Neural progenitor cell (in vitro differentiated cells): Measurements from ENCODE around the gene HYAL2. TPM values are rescaled to one million over a fixed set of nuclear protein-coding genes. Genes with fewer than 3 reads are reported as not detected.
A peak's percentile ranks its signal among the peaks of the same experiment; 100 is the strongest.
"Not testable (repeated sequence)": the region's sequence is repeated elsewhere in the genome, so short reads cannot be mapped to it uniquely, and the experiment has no call there.

ENCODE experiments used
- DNase-seq: peaks from one replicate; pipeline ENCODE4 v3.0.0-alpha.2; 2016; ENCODE audit warnings: low spot score
- H2AFZ ChIP-seq: fragments of 200-600 bp; sonication (generic); replicated peaks from 2 replicates; pipeline ENCODE4 v1.6.1; 2016; ENCODE audit warnings: antibody characterized with exemption
- H3F3A ChIP-seq: fragments of 200-600 bp; sonication (generic); 2 replicates; pipeline ENCODE4 v1.6.1; 2016; ENCODE audit warnings: antibody characterized with exemption, low read depth
- H3K27ac ChIP-seq: fragments of 200-600 bp; sonication (generic); 2 replicates; pipeline ENCODE4 v1.5.1; 2016; ENCODE audit warnings: mild to moderate bottlenecking
- H3K27me3 ChIP-seq: fragments of 200-600 bp; sonication (generic); 2 replicates; pipeline ENCODE4 v1.6.1; 2016; ENCODE audit warnings: mild to moderate bottlenecking, moderate library complexity
- H3K36me3 ChIP-seq: fragments of 200-600 bp; sonication (generic); 2 replicates; pipeline ENCODE4 v1.5.1; 2016
- H3K4me1 ChIP-seq: fragments of 200-600 bp; sonication (generic); 2 replicates; pipeline ENCODE4 v1.6.1; 2016; ENCODE audit warnings: mixed run types
- H3K4me2 ChIP-seq: fragments of 200-600 bp; sonication (generic); 2 replicates; pipeline ENCODE4 v1.6.1; 2016
- H3K4me3 ChIP-seq: fragments of 200-600 bp; sonication (generic); 2 replicates; pipeline ENCODE4 v1.5.1; 2016
- H3K79me2 ChIP-seq: fragments of 200-600 bp; sonication (generic); 2 replicates; pipeline ENCODE4 v1.6.1; 2016; ENCODE audit warnings: low read depth
- H3K9ac ChIP-seq: fragments of 200-600 bp; sonication (generic); 2 replicates; pipeline ENCODE4 v1.6.1; 2016
- H3K9me3 ChIP-seq: fragments of 200-600 bp; sonication (generic); 2 replicates; pipeline ENCODE4 v1.5.1; 2016; ENCODE audit warnings: low read depth
- H4K20me1 ChIP-seq: fragments of 200-600 bp; sonication (generic); 2 replicates; pipeline ENCODE4 v1.6.1; 2016; ENCODE audit warnings: low read depth
- H3K27ac Mint-ChIP-seq: 3 replicates; pipeline ENCODE4 v1.8.0; 2021; ENCODE audit warnings: mixed read lengths
- H3K27me3 Mint-ChIP-seq: 2 replicates; pipeline ENCODE4 v1.8.0; 2022; ENCODE audit warnings: low read depth, mild to moderate bottlenecking, inconsistent platforms, moderate library complexity, mixed read lengths; ENCODE audit not compliant: insufficient read depth
- H3K36me3 Mint-ChIP-seq: 3 replicates; pipeline ENCODE4 v1.8.0; 2021; ENCODE audit warnings: mixed read lengths
- H3K4me1 Mint-ChIP-seq: 3 replicates; pipeline ENCODE4 v1.8.0; 2021; ENCODE audit warnings: mixed read lengths
- H3K4me3 Mint-ChIP-seq: 3 replicates; pipeline ENCODE4 v1.8.0; 2021; ENCODE audit warnings: mild to moderate bottlenecking, moderate library complexity, mixed read lengths
- H3K9me3 Mint-ChIP-seq: 3 replicates; pipeline ENCODE4 v1.8.0; 2020; ENCODE audit warnings: mixed read lengths
- EZH2 ChIP-seq: fragments of 200-600 bp; sonication (generic); IDR thresholded peaks from 2 replicates; pipeline ENCODE4 v1.6.1; 2017; ENCODE audit warnings: antibody characterized with exemption, mild to moderate bottlenecking, moderate library complexity
- EZH2phosphoT487 ChIP-seq: fragments of 200-600 bp; sonication (generic); IDR thresholded peaks from 2 replicates; pipeline ENCODE4 v1.6.1; 2017; ENCODE audit warnings: antibody characterized with exemption
- total RNA-seq: library from RNA; depleted of rRNA; stranded (reverse); fragments of >200 nt; gene quantifications from 2 replicates; pipeline ENCODE4 v1.2.3, GENCODE V29; 2015; ENCODE audit warnings: low replicate concordance
- TF ChIP-seq, protein P1 (sequence below): fragments of 200-600 bp; sonication (generic); IDR thresholded peaks from 2 replicates; pipeline ENCODE4 v1.5.1; 2017; ENCODE audit warnings: antibody characterized with exemption, mild to moderate bottlenecking

The HYAL2 gene
- total RNA-seq, 1 donor from 2014 or later = 38.9 TPM

DNA sequence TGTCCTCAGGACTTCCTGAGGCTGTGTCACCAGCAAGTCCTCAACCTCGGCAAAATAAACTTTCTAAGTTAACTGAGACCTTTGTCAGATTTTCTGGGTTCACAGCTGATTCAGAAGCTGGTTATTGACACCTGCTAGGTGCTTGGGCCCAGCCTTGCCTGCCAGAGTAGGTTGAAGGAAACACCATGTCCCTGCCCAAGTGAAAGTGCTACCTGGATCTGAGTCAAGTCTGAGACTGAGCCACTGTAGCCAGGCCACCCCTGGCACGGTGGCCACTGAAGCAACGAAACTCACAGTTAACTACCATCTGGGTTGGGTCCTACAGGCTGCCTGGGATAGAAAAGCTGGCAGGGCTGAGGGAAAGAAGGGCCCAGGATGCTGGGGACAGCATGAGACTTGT, 8.2 kb downstream of the HYAL2 start:
- Mint-ChIP-seq H3K36me3 (peaks cover 43% of the 10 kb centered on the region), H3K27me3 (peaks cover 3% of the 10 kb centered on the region), H3K9me3 (peaks cover 11% of the 10 kb centered on the region), H3K27ac (no peak overlapping the region), H3K4me1 (peaks cover 12% of the 10 kb centered on the region), H3K4me3 (no peak overlapping the region)
- Histone ChIP-seq H3K79me2 (peaks cover 22% of the 10 kb centered on the region), H3K36me3 (no peaks in the 10 kb centered on the region), H2AFZ (no peak overlapping the region), H4K20me1 (peaks cover 21% of the 10 kb centered on the region), H3K9me3 (peaks cover 6% of the 10 kb centered on the region), H3K4me3 (no peak overlapping the region), H3K27ac (no peak overlapping the region), H3K27me3 (no peaks in the 10 kb centered on the region), H3K9ac (no peak overlapping the region), H3F3A (no peaks in the 10 kb centered on the region), H3K4me1 (peaks cover 7% of the 10 kb centered on the region), H3K4me2 (no peak overlapping the region)
- DNase-seq = no peak
- TF ChIP-seq EZH2 = no peak
- TF ChIP-seq, protein P1, sequence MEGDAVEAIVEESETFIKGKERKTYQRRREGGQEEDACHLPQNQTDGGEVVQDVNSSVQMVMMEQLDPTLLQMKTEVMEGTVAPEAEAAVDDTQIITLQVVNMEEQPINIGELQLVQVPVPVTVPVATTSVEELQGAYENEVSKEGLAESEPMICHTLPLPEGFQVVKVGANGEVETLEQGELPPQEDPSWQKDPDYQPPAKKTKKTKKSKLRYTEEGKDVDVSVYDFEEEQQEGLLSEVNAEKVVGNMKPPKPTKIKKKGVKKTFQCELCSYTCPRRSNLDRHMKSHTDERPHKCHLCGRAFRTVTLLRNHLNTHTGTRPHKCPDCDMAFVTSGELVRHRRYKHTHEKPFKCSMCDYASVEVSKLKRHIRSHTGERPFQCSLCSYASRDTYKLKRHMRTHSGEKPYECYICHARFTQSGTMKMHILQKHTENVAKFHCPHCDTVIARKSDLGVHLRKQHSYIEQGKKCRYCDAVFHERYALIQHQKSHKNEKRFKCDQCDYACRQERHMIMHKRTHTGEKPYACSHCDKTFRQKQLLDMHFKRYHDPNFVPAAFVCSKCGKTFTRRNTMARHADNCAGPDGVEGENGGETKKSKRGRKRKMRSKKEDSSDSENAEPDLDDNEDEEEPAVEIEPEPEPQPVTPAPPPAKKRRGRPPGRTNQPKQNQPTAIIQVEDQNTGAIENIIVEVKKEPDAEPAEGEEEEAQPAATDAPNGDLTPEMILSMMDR = no peak
- no peak for TF ChIP-seq EZH2phosphoT487

DNA sequence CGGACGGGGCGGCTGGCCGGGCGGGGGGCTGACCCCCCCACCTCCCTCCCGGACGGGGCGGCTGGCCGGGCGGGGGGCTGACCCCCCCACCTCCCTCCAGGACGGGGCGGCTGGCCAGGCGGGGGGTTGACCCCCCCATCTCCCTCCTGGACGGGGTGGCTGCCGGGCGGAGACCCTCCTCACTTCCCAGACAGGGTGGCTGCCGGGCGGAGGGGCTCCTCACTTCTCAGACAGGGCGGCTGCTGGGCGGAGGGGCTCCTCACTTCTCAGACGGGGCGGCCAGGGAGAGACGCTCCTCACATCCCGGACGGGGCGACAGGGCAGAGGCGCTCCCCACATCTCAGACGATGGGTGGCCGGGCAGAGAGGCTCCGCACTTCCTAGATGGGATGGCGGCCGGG, 10.5 kb downstream of the HYAL2 start:
- not testable (repeated sequence) for H2AFZ ChIP-seq, H3K36me3 ChIP-seq, H3K4me2 ChIP-seq, H3K4me3 Mint-ChIP-seq, H3K27ac ChIP-seq, H3K27me3 Mint-ChIP-seq, DNase-seq, H3K9ac ChIP-seq, H3K4me3 ChIP-seq, H3K79me2 ChIP-seq, H3K4me1 ChIP-seq, H3K27me3 ChIP-seq, H3K4me1 Mint-ChIP-seq, H3K27ac Mint-ChIP-seq, H3F3A ChIP-seq, H4K20me1 ChIP-seq
- Mint-ChIP-seq H3K9me3 (peaks cover 19% of the 10 kb centered on the region), H3K36me3 (peaks cover 29% of the 10 kb centered on the region)
- H3K9me3 ChIP-seq = peaks cover 23% of the 10 kb centered on the region

DNA sequence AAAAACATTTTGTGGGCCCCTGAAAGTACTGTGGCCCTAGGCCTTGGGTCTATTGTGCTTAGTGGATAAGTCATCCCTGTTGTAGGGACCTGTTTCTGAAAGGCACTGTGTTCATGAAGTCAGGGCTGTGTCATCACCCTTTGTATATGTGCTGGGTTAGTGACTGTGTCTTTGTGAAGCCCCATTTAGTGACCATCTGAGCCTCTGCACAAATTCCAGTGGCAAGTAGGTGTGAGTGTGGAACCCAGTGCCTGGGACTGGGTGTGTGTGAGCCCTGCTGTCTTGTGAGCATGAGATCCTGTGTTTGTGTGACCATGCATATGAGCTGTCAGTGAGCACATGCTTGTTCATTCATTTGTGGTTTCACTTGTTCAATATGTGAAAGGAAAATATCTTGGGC, 17.9 kb downstream of the HYAL2 start:
- Histone ChIP-seq H3K27me3 (no peaks in the 10 kb centered on the region), H3F3A (peaks cover 10% of the 10 kb centered on the region), H3K4me3 (no peak overlapping the region), H2AFZ (no peak overlapping the region), H3K9me3 (peaks cover 20% of the 10 kb centered on the region), H3K36me3 (no peaks in the 10 kb centered on the region), H3K9ac (no peak overlapping the region), H4K20me1 (no peaks in the 10 kb centered on the region), H3K27ac (no peak overlapping the region), H3K4me1 (peaks cover 8% of the 10 kb centered on the region), H3K4me2 (no peak overlapping the region), H3K79me2 (no peaks in the 10 kb centered on the region)
- H3K4me1 Mint-ChIP-seq = peaks cover 16% of the 10 kb centered on the region
- H3K27me3 Mint-ChIP-seq = peaks cover 10% of the 10 kb centered on the region
- H3K36me3 Mint-ChIP-seq = peaks cover 5% of the 10 kb centered on the region
- peak; percentile 1 for DNase-seq
- no peak for TF ChIP-seq EZH2
- TF ChIP-seq EZH2phosphoT487 = no peak
- TF ChIP-seq, protein P1 = no peak
- no peak overlapping the region for H3K27ac Mint-ChIP-seq
- peaks cover 25% of the 10 kb centered on the region for H3K9me3 Mint-ChIP-seq
- H3K4me3 Mint-ChIP-seq = no peak overlapping the region

DNA sequence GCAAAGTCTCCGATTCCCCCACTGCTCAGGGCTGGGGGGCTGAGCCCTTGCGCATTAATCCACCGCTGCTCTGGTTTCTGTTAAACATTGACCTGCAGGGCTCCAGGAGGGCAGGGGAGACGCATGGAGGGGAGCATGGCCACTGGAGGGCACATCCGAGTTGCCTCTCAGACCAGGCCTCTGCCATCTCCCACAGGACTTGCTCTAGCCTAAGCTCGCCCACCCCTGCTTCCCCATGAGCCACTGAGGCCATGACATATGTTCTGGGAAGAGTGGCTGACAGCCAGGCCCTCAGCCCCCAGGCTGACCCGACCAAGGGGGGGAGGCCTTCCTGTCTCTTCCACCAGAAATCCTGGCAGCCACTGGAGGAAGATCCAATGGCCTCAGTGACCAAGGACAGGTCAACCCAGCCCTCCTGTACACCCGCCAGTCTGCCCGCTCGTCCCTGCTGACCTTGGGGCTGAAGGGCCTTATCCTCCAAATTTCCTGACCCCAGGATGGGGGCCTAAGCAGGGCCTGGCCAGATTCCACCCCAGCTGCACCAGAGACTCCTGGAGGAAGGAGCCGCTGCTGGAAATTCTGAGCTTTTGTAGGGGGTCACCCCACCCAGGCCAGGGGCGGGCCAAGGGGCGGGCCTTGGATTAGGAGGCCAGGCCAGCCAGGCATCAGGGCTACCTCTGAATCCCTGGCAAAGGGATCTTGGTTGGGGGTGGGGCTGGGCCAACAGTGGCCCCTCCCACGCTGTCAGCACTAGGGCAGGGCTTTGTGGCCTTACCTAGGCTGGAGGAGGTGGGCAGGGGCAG, 19.3 kb downstream of the HYAL2 start, which contains the start of gene HYAL1:
Gene HYAL1, minus strand, starts transcription at position 562 of the 803 bp plus-strand sequence. CDS start 618 bp downstream, outside the sequence.
- no peak within 1 kb of the TSS for H3K4me3 ChIP-seq
- DNase-seq = peak; percentile 69

More for the DNA sequence above, 19.3 kb downstream of the HYAL2 start, which contains the start of gene HYAL1:
- peaks cover 6% of the 10 kb centered on the region for H4K20me1 ChIP-seq
- Mint-ChIP-seq H3K9me3 (peaks cover 14% of the 10 kb centered on the region), H3K27ac (no peak within 1 kb of the TSS), H3K36me3 (peaks cover 3% of the 10 kb centered on the region), H3K4me3 (no peak within 1 kb of the TSS), H3K27me3 (peaks cover 10% of the 10 kb centered on the region), H3K4me1 (peaks cover 22% of the 10 kb centered on the region)
- H3K9ac ChIP-seq = no peak within 1 kb of the TSS
- H3K4me1 ChIP-seq = peaks cover 13% of the 10 kb centered on the region
- no peaks in the 10 kb centered on the region for H3K79me2 ChIP-seq
- no peak within 1 kb of the TSS for H2AFZ ChIP-seq
- H3K4me2 ChIP-seq = no peak within 1 kb of the TSS
- peaks cover 8% of the 10 kb centered on the region for H3K9me3 ChIP-seq
- TF ChIP-seq EZH2phosphoT487 = no peak
- TF ChIP-seq, protein P1 = peak; percentile 17
- no peak for TF ChIP-seq EZH2
- H3K36me3 ChIP-seq = no peaks in the 10 kb centered on the region
- no peaks in the 10 kb centered on the region for H3K27me3 ChIP-seq
- H3F3A ChIP-seq = peaks cover 5% of the 10 kb centered on the region
- peak within 1 kb of the TSS; percentile 37 for H3K27ac ChIP-seq
